Nephron progenitor cell (in vitro differentiated cells): Measurements from ENCODE around the gene ELMO1.
A peak's percentile ranks its signal among the peaks of the same experiment; 100 is the strongest.

ENCODE experiments used
- DNase-seq: peaks from one replicate; pipeline ENCODE4 v3.0.0; 2021
- H3K27ac Mint-ChIP-seq: 2 replicates; pipeline ENCODE4 v1.8.0; 2021; ENCODE audit warnings: mild to moderate bottlenecking, moderate library complexity, mixed read lengths
- H3K27me3 Mint-ChIP-seq: 2 replicates; pipeline ENCODE4 v1.8.0; 2021; ENCODE audit warnings: mild to moderate bottlenecking, low read depth, mixed read lengths; ENCODE audit not compliant: poor library complexity
- H3K36me3 Mint-ChIP-seq: 2 replicates; pipeline ENCODE4 v1.8.0; 2021; ENCODE audit warnings: low read depth, mixed read lengths
- H3K4me1 Mint-ChIP-seq: 2 replicates; pipeline ENCODE4 v1.8.0; 2021; ENCODE audit warnings: mixed read lengths
- H3K4me3 Mint-ChIP-seq: 2 replicates; pipeline ENCODE4 v1.8.0; 2021; ENCODE audit warnings: mild to moderate bottlenecking, moderate library complexity, mixed read lengths
- H3K9me3 Mint-ChIP-seq: 2 replicates; pipeline ENCODE4 v1.8.0; 2021; ENCODE audit warnings: mild to moderate bottlenecking, moderate library complexity, mixed read lengths
- CTCF ChIP-seq: fragments of 200-600 bp; sonication (generic); IDR thresholded peaks from 2 replicates; pipeline ENCODE4 v1.5.0; 2021; ENCODE audit warnings: antibody characterized with exemption

The ELMO1 gene

GRCh38 chr7:36860681-36861080, 588.0 kb downstream of the ELMO1 start:
- no peak for TF ChIP-seq CTCF
- Mint-ChIP-seq H3K4me3 (no peak overlapping the region), H3K27ac (no peak overlapping the region), H3K4me1 (peaks cover 21% of the 10 kb centered on the region), H3K27me3 (peaks cover 7% of the 10 kb centered on the region), H3K9me3 (no peaks in the 10 kb centered on the region), H3K36me3 (no peaks in the 10 kb centered on the region)
- DNase-seq, result no peak

- no peak overlapping the region for H3K4me3 Mint-ChIP-seq
- H3K27ac Mint-ChIP-seq, result no peak overlapping the region
- H3K9me3 Mint-ChIP-seq, result no peaks in the 10 kb centered on the region
- peaks cover 13% of the 10 kb centered on the region for H3K4me1 Mint-ChIP-seq
- H3K36me3 Mint-ChIP-seq, result peaks cover 11% of the 10 kb centered on the region
- no peak for TF ChIP-seq CTCF
- H3K27me3 Mint-ChIP-seq, result peaks cover 10% of the 10 kb centered on the region
- no peak for DNase-seq
Measured at GRCh38 chr7:36855330-36855729, 593.3 kb downstream of the ELMO1 start.

GRCh38 chr7:36854652-36855051, 594.0 kb downstream of the ELMO1 start:
- Mint-ChIP-seq H3K4me3 (no peak overlapping the region), H3K27ac (peak overlapping the region; percentile 33), H3K4me1 (peaks cover 13% of the 10 kb centered on the region), H3K9me3 (no peaks in the 10 kb centered on the region), H3K36me3 (peaks cover 11% of the 10 kb centered on the region), H3K27me3 (peaks cover 10% of the 10 kb centered on the region)
- no peak for DNase-seq
- TF ChIP-seq CTCF, result no peak

GRCh38 chr7:36852931-36853330, 595.7 kb downstream of the ELMO1 start:
- Mint-ChIP-seq H3K4me1 (peaks cover 13% of the 10 kb centered on the region), H3K27me3 (peaks cover 5% of the 10 kb centered on the region), H3K36me3 (peaks cover 14% of the 10 kb centered on the region), H3K27ac (no peak overlapping the region), H3K4me3 (no peak overlapping the region), H3K9me3 (peaks cover 8% of the 10 kb centered on the region)
- DNase-seq, result no peak
- TF ChIP-seq CTCF, result no peak

- Mint-ChIP-seq H3K36me3 (peaks cover 17% of the 10 kb centered on the region), H3K4me3 (no peak overlapping the region), H3K9me3 (peaks cover 17% of the 10 kb centered on the region), H3K4me1 (peaks cover 13% of the 10 kb centered on the region), H3K27me3 (peaks cover 5% of the 10 kb centered on the region), H3K27ac (no peak overlapping the region)
- DNase-seq, result no peak
- TF ChIP-seq CTCF, result no peak
Measured at GRCh38 chr7:36852017-36852416, 596.6 kb downstream of the ELMO1 start.

- no peak for DNase-seq
- Mint-ChIP-seq H3K4me3 (no peak overlapping the region), H3K4me1 (peaks cover 13% of the 10 kb centered on the region), H3K27me3 (peaks cover 9% of the 10 kb centered on the region), H3K36me3 (peaks cover 22% of the 10 kb centered on the region), H3K9me3 (peaks cover 23% of the 10 kb centered on the region), H3K27ac (no peak overlapping the region)
- no peak for TF ChIP-seq CTCF
Measured at GRCh38 chr7:36851382-36851781, 597.3 kb downstream of the ELMO1 start.
